ENCODE results near the gene PBX3.

Gene PBX3

GRCh38 chr9:125747053-125747764, at the start of gene PBX3:
TSS of gene PBX3 (plus strand) at chr9:125747373.
- peaks cover 15% of the 10 kb centered on the region for H3K27me3 ChIP-seq (ENCODE audit: control insufficient read depth, insufficient read depth, low read length)
- H3K4me3 ChIP-seq (ENCODE audit: low read length): peak within 1 kb of the TSS; percentile 93
- peak within 1 kb of the TSS; percentile 62 for H3K9ac ChIP-seq (ENCODE audit: low read length)
- peaks cover 41% of the 10 kb centered on the region for H3K4me1 ChIP-seq (ENCODE audit: control insufficient read depth, low read depth, low read length)
- H3K27ac ChIP-seq (ENCODE audit: low read length): no peak within 1 kb of the TSS
- H3K9me3 ChIP-seq (ENCODE audit: control insufficient read depth, low read depth, low read length): no peaks in the 10 kb centered on the region
- peaks cover 15% of the 10 kb centered on the region for H3K36me3 ChIP-seq (ENCODE audit: control insufficient read depth, low read depth, low read length)

- Histone ChIP-seq H3K36me3 (ENCODE audit: control insufficient read depth, low read depth, low read length) (no peaks in the 10 kb centered on the region), H3K27me3 (ENCODE audit: control insufficient read depth, insufficient read depth, low read length) (no peaks in the 10 kb centered on the region), H3K4me1 (ENCODE audit: control insufficient read depth, low read depth, low read length) (peaks cover 23% of the 10 kb centered on the region), H3K27ac (ENCODE audit: low read length) (no peak overlapping the region), H3K9ac (ENCODE audit: low read length) (no peak overlapping the region), H3K4me3 (ENCODE audit: low read length) (no peak overlapping the region), H3K9me3 (ENCODE audit: control insufficient read depth, low read depth, low read length) (no peaks in the 10 kb centered on the region)
These were observed 47.3 kb upstream of the PBX3 start for GRCh38 chr9:125699870-125700269.

GRCh38 chr9:125700791-125701190, 46.4 kb upstream of the PBX3 start:
- H3K9ac ChIP-seq (ENCODE audit: low read length): no peak overlapping the region
- H3K27me3 ChIP-seq (ENCODE audit: control insufficient read depth, insufficient read depth, low read length): no peaks in the 10 kb centered on the region
- H3K36me3 ChIP-seq (ENCODE audit: control insufficient read depth, low read depth, low read length): no peaks in the 10 kb centered on the region
- H3K27ac ChIP-seq (ENCODE audit: low read length): peak overlapping the region; percentile 59
- H3K9me3 ChIP-seq (ENCODE audit: control insufficient read depth, low read depth, low read length): no peaks in the 10 kb centered on the region
- H3K4me1 ChIP-seq (ENCODE audit: control insufficient read depth, low read depth, low read length): peaks cover 16% of the 10 kb centered on the region
- H3K4me3 ChIP-seq (ENCODE audit: low read length): peak overlapping the region; percentile 34

GRCh38 chr9:125701351-125701750, 45.8 kb upstream of the PBX3 start:
- Histone ChIP-seq H3K4me3 (ENCODE audit: low read length) (peak overlapping the region; percentile 34), H3K9me3 (ENCODE audit: control insufficient read depth, low read depth, low read length) (no peaks in the 10 kb centered on the region), H3K36me3 (ENCODE audit: control insufficient read depth, low read depth, low read length) (no peaks in the 10 kb centered on the region), H3K27ac (ENCODE audit: low read length) (no peak overlapping the region), H3K27me3 (ENCODE audit: control insufficient read depth, insufficient read depth, low read length) (no peaks in the 10 kb centered on the region), H3K9ac (ENCODE audit: low read length) (no peak overlapping the region), H3K4me1 (ENCODE audit: control insufficient read depth, low read depth, low read length) (peaks cover 16% of the 10 kb centered on the region)

GRCh38 chr9:125703662-125704061, 43.5 kb upstream of the PBX3 start:
- H3K9me3 ChIP-seq (ENCODE audit: control insufficient read depth, low read depth, low read length): no peaks in the 10 kb centered on the region
- H3K27ac ChIP-seq (ENCODE audit: low read length): no peak overlapping the region
- H3K27me3 ChIP-seq (ENCODE audit: control insufficient read depth, insufficient read depth, low read length): no peaks in the 10 kb centered on the region
- no peaks in the 10 kb centered on the region for H3K36me3 ChIP-seq (ENCODE audit: control insufficient read depth, low read depth, low read length)
- H3K4me1 ChIP-seq (ENCODE audit: control insufficient read depth, low read depth, low read length): peaks cover 19% of the 10 kb centered on the region
- no peak overlapping the region for H3K4me3 ChIP-seq (ENCODE audit: low read length)
- H3K9ac ChIP-seq (ENCODE audit: low read length): no peak overlapping the region

- no peaks in the 10 kb centered on the region for H3K36me3 ChIP-seq (ENCODE audit: control insufficient read depth, low read depth, low read length)
- H3K4me3 ChIP-seq (ENCODE audit: low read length): peak overlapping the region; percentile 59
- no peaks in the 10 kb centered on the region for H3K27me3 ChIP-seq (ENCODE audit: control insufficient read depth, insufficient read depth, low read length)
- H3K4me1 ChIP-seq (ENCODE audit: control insufficient read depth, low read depth, low read length): peaks cover 14% of the 10 kb centered on the region
- H3K27ac ChIP-seq (ENCODE audit: low read length): no peak overlapping the region
- H3K9ac ChIP-seq (ENCODE audit: low read length): peak overlapping the region; percentile 49
- H3K9me3 ChIP-seq (ENCODE audit: control insufficient read depth, low read depth, low read length): no peaks in the 10 kb centered on the region
These were observed 41.3 kb upstream of the PBX3 start for GRCh38 chr9:125705893-125706292.

- no peaks in the 10 kb centered on the region for H3K36me3 ChIP-seq (ENCODE audit: control insufficient read depth, low read depth, low read length)
- peak within 1 kb of the TSS; percentile 59 for H3K4me3 ChIP-seq (ENCODE audit: low read length)
- peak within 1 kb of the TSS; percentile 49 for H3K9ac ChIP-seq (ENCODE audit: low read length)
- H3K27ac ChIP-seq (ENCODE audit: low read length): peak within 1 kb of the TSS; percentile 75
- peaks cover 4% of the 10 kb centered on the region for H3K4me1 ChIP-seq (ENCODE audit: control insufficient read depth, low read depth, low read length)
- no peaks in the 10 kb centered on the region for H3K27me3 ChIP-seq (ENCODE audit: control insufficient read depth, insufficient read depth, low read length)
- no peaks in the 10 kb centered on the region for H3K9me3 ChIP-seq (ENCODE audit: control insufficient read depth, low read depth, low read length)
These were observed 40.3 kb upstream of the PBX3 start, which contains the start of gene MAPKAP1 for GRCh38 chr9:125706651-125707471. TSS of gene MAPKAP1 (minus strand) at chr9:125707208. CDS start at chr9:125672574, 34,634 bp downstream.

GRCh38 chr9:125707472-125707804, 39.7 kb upstream of the PBX3 start:
- Histone ChIP-seq H3K27me3 (ENCODE audit: control insufficient read depth, insufficient read depth, low read length) (no peaks in the 10 kb centered on the region), H3K4me1 (ENCODE audit: control insufficient read depth, low read depth, low read length) (peaks cover 3% of the 10 kb centered on the region), H3K9me3 (ENCODE audit: control insufficient read depth, low read depth, low read length) (no peaks in the 10 kb centered on the region), H3K4me3 (ENCODE audit: low read length) (peak overlapping the region; percentile 59), H3K27ac (ENCODE audit: low read length) (peak overlapping the region; percentile 75), H3K36me3 (ENCODE audit: control insufficient read depth, low read depth, low read length) (no peaks in the 10 kb centered on the region), H3K9ac (ENCODE audit: low read length) (peak overlapping the region; percentile 38)

- Histone ChIP-seq H3K4me3 (ENCODE audit: low read length) (no peak overlapping the region), H3K9ac (ENCODE audit: low read length) (no peak overlapping the region), H3K4me1 (ENCODE audit: control insufficient read depth, low read depth, low read length) (no peaks in the 10 kb centered on the region), H3K9me3 (ENCODE audit: control insufficient read depth, low read depth, low read length) (no peaks in the 10 kb centered on the region), H3K27me3 (ENCODE audit: control insufficient read depth, insufficient read depth, low read length) (no peaks in the 10 kb centered on the region), H3K36me3 (ENCODE audit: control insufficient read depth, low read depth, low read length) (no peaks in the 10 kb centered on the region), H3K27ac (ENCODE audit: low read length) (no peak overlapping the region)
These were observed 20.6 kb upstream of the PBX3 start for GRCh38 chr9:125726456-125727132.

- H3K36me3 ChIP-seq (ENCODE audit: control insufficient read depth, low read depth, low read length): no peaks in the 10 kb centered on the region
- no peaks in the 10 kb centered on the region for H3K27me3 ChIP-seq (ENCODE audit: control insufficient read depth, insufficient read depth, low read length)
- H3K4me1 ChIP-seq (ENCODE audit: control insufficient read depth, low read depth, low read length): no peaks in the 10 kb centered on the region
- no peaks in the 10 kb centered on the region for H3K9me3 ChIP-seq (ENCODE audit: control insufficient read depth, low read depth, low read length)
- no peak overlapping the region for H3K27ac ChIP-seq (ENCODE audit: low read length)
- no peak overlapping the region for H3K9ac ChIP-seq (ENCODE audit: low read length)
- no peak overlapping the region for H3K4me3 ChIP-seq (ENCODE audit: low read length)
These were observed 17.0 kb upstream of the PBX3 start for GRCh38 chr9:125730168-125730567.

- Histone ChIP-seq H3K4me3 (ENCODE audit: low read length) (no peak overlapping the region), H3K9ac (ENCODE audit: low read length) (no peak overlapping the region), H3K9me3 (ENCODE audit: control insufficient read depth, low read depth, low read length) (no peaks in the 10 kb centered on the region), H3K27ac (ENCODE audit: low read length) (no peak overlapping the region), H3K36me3 (ENCODE audit: control insufficient read depth, low read depth, low read length) (no peaks in the 10 kb centered on the region), H3K4me1 (ENCODE audit: control insufficient read depth, low read depth, low read length) (no peaks in the 10 kb centered on the region), H3K27me3 (ENCODE audit: control insufficient read depth, insufficient read depth, low read length) (no peaks in the 10 kb centered on the region)
These were observed 14.6 kb upstream of the PBX3 start for GRCh38 chr9:125732562-125732961.
